Vagina (tissue), 2 donors: ENCODE measurements around the gene GRM8.

Source experiments
- CTCF ChIP-seq, 3 experiments: fragments of 450-650 bp in 2 of 3; fragments of 200-600 bp in 1 of 3; sonication (generic) in 1 of 3; IDR thresholded peaks; one replicate each; pipeline ENCODE4 v1.5.1; 2017 to 2019; ENCODE audit warnings: antibody characterized with exemption in 3 of 3, mild to moderate bottlenecking in 2 of 3, moderate library complexity in 2 of 3
- POLR2A ChIP-seq, 2 donors: fragments of 450-650 bp; IDR thresholded peaks; one replicate each; pipeline ENCODE4 v1.6.1; 2017; ENCODE audit warnings: antibody characterized with exemption in 2 of 2, mild to moderate bottlenecking in 2 of 2, moderate library complexity in 2 of 2

GRCh38 chr7:127091620-127092019, 161.1 kb downstream of the GRM8 start:
- TF ChIP-seq POLR2A (IDR thresholded peaks at IDR 0.05) (no peak), CTCF (IDR thresholded peaks at IDR 0.05) (no peak)
